HG03521 (cell line): ENCODE measurements around the gene ANKRD33B.

Experiments
- ATAC-seq: cut with Tn5 transposase; IDR thresholded peaks from one replicate; pipeline ENCODE4 v1.9.1; 2021; ENCODE audit warnings: mild to moderate bottlenecking, moderate library complexity; ENCODE audit not compliant: unreplicated experiment

Gene ANKRD33B

DNA sequence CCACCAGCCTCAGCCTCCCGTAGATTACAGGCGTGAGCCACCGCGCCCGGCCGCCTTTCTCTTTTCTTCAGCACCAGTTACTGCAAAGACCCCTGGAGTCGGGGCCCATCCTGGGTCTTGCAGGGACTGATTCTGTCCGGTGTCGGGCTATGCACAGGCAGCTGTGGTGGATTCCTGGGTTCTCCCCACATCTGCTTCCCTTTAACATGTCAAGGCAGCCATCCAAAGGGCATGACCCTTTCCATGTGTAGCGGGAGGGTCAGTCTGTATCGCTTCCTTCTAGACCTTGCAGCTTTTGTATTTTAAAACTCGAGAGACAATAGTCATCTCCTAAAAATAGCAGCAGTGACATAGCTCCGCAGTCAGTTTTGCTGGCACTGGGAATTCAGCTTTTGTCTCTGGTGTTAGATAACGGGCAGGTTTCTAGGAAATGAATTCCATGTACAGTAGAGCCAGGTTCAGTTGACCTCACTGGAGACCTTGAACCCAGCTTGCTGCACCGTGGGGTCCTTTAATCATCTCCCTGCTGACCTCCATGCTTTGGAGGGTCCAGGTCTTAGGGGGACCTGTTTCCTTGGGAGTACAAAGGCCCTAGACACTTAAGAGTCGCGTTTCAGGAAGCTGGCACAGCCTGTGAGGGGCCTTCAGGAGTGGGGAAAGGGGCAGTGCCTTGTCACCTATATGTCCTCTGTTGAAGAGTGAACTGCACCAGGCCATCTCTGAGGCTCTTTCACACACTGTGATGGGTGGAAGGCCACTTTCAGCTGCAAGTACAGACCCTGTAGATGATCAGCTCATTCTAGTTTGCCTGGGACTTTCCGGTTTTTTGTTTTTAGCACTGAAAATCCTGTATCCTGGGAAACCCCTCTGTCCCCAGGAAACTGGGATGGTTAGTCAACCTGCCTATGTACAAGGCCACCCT, 13.8 kb downstream of the ANKRD33B start:
- ATAC-seq, result peak; percentile 38

DNA sequence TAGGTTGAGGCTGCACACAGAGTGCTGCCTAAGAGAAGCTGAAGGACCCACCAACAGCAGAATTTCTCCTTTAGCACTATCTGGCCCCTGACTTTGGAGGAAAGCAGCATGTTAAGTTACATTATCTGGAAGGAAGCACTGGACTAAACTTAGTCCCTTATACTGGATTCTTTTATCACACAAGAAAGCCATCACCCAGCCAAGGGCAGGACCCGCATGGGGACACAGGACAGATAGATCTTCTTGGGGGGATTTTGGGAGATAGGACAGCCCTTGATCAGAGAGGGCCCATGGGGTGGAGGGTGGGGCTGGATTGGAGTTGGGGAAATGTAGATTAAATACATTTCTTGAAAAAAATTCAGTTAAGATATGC, 14.4 kb downstream of the ANKRD33B start:
- peak; percentile 24 for ATAC-seq

DNA sequence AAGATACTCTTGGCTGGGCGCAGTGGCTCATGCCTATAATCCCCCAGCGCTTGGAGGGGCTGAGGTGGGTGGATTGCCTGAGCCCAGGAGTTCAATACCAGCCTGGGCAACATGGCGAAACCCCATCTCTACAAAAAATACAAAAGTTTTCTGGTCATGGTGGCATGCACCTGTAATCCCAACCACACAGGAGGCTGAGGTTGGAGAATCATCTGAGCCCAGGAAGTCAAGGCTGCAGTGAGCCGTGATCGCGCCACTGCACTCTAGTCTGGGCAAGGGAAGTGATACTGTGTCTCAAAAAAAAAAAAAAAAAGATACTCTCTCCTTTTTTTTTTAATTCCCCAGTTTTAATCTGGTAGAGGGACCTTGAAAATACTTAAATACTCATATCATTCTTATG, 15.0 kb downstream of the ANKRD33B start:
- peak; percentile 50 for ATAC-seq

DNA sequence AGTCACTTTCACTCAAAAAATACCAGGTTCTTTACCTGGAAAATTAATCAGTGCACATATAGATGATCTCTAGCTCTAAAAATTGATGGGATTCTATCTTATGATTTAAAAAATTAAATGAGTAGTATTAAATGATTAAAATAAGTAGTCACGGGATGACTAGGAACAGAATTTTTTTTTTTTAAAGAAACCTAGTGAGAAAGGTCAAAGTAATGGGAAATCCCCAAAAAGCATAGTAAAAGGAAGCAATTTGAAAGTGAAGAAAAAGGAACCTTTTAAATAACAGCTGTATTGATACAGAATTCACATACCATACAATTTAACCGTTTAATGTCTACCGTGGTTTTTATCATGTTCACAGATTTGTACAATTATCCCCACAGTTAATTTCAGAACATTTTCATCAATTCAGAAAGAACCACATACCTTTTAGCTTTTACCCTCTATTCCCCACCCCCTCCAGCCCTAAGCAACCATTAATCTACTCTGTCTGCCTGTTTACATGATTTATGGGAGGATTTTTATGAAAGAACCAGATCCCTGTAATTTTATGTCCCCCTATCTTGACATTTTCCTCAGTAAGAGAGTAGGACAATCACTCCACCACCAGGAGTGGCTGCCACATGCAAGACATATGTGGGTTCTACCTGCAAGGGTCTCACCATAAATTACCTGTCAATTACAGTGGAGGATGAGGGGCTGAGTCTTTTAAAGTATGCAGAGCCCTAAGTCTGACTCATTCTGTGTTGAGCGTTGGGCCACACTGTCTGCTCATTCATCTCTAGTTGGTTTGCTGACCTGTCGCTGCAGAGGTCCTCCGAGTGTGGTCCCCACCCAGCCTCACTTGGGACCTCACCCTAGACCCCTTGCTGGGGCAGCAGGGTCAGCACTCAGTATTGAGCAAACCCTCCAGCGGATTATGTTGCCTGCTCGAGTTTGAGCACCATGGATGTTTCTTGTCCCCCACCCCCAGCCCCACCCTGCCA, 16.0 kb downstream of the ANKRD33B start:
- no peak for ATAC-seq

DNA sequence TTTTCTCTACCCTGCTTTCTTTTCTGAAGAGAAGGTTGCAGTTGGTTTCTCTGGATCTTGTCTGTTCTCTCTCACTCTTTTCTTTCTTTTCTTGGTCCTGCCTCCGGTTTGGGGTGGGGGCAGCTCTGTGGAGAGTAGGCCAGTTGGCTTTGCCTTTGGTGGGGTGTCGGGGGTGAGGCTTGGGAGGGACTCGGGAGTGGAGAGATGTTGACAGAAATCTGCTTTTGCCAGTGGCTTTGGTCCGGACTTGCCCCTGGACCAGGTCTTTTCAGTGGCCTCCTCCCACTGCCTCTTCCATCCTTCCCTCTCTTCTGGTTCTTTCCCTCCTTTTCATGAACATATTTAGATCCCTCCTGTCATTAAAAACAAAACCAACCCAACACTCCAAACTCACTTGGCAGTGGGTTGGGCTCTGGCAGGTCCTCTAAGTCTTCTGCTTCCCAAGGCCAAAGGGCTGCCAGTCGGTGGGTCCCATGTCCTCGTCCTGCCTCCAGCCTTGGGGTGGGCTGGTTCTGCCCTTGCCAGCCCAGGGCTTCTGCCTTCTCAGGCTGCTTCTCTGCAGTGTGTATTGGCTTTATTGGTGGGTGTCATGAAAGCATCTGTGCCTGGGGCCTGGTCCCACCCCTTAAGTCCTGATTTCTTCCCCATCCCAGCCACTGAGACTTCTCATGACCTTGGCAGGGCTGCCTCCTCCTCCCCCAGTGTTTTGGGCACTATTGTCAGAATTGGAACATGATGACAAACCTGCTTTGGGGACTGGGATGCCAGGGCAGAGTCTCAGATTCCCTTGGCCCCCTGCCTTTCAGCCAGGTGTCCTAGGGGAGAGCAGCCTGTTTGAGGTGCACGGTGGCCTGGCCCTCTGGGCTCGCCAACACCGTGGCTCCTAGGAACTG, 16.9 kb downstream of the ANKRD33B start:
- no peak for ATAC-seq

DNA sequence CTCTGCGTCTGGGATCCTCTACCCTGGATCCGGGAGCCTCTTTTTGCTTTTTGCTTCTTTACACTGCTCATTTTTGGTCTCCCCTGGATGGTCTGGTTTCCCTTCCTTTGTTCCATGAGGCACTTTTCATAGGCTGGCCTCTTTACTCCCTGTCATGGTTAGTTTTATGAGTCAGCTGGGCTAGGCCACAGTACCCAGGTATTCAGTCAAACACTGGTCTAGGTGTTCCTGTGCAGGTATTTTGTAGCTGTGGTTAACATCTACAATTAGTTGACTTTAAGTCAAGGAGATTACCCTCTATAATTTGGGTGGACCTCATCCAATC, 17.5 kb downstream of the ANKRD33B start:
- no peak for ATAC-seq

DNA sequence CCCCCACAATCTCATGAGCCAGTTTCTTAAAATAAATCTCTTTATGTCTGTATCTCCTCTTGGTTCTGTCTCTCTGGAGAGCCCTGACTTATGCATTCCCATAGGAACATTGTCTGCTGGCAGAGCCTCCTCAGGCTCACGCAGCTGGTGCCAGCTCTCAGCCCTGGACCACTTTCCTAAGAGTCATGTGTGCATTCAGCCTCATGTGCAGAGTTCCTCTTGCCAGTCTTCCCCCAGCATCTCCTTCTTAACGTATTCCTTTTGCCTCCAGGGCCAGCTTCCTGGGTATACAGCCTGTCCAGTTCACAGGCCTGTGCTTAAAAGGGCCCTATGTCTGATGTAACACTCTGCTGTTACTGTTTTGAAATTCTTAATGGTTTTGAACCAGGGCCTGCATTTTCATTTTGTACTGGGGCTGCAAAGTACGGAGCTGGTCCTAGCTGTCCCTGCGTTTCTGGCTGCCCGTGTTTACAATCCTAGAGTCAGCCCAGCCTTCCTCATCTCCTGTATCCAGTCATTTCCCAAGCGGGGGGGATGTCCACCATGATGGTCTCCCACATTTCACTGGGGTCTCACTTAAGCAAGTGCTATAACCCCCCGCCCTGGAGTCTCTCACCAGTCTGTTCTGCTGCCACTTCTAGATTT, 18.1 kb downstream of the ANKRD33B start:
- no peak for ATAC-seq

DNA sequence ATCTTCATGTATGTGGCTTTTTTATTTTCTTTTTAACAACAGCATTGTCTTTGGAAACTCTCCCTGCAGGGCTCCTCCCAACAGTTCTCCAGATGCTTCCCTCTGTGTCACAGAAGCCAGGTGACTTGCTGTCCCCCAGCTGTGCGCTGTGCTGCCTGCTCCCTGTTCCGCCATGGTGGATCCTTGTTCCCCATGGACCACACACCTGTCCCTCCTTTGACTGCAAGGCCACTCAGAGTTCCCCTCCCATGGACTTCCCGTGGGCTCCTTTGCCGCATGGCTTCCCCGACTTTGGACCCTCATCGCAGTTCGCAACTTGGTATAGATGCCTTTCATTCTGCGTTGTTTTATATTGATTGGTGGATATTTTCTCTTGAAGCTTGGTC, 18.6 kb downstream of the ANKRD33B start:
- no peak for ATAC-seq

DNA sequence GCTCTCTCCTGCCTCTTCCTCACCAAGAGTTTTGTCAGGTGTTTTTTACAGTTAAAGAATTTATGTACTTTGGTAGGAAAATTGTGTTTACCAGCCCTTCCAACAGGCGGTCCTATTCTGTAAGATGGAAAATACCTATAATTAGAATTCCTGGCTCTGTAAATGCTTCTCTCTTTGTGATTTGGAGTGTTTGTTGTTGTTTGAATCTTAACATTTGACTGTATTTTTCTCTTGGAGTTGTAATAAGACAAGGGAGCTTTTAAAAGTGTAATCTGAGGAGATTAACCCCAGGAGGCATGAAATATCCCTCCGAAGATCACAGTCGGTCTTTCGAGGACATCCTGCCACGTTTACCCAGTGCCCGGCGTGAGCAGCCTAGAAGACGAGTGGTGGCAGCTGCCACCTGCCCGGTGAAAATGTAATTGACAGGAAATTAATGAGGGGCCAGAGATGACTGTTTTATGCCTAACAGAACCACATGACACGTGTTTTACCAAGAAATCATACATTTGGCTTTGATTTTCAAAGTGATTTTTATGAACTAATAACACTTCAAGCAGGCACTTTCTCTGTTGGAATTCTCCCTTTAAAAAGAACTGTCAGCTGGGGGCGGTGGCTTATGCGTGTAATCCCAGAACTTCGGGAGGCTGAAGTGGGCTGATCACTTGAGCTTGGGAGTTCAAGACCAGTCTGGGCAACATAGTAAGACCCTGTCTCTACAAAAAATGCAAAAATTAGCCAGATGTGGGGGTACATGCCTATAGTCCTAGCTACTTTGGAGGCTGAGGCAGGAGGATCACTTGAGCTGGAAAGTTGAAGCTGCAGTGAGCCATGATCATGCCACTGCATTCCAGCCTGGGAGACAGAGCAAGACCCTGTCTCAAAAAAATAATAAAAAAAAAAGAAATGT, 20.0 kb downstream of the ANKRD33B start:
- no peak for ATAC-seq

DNA sequence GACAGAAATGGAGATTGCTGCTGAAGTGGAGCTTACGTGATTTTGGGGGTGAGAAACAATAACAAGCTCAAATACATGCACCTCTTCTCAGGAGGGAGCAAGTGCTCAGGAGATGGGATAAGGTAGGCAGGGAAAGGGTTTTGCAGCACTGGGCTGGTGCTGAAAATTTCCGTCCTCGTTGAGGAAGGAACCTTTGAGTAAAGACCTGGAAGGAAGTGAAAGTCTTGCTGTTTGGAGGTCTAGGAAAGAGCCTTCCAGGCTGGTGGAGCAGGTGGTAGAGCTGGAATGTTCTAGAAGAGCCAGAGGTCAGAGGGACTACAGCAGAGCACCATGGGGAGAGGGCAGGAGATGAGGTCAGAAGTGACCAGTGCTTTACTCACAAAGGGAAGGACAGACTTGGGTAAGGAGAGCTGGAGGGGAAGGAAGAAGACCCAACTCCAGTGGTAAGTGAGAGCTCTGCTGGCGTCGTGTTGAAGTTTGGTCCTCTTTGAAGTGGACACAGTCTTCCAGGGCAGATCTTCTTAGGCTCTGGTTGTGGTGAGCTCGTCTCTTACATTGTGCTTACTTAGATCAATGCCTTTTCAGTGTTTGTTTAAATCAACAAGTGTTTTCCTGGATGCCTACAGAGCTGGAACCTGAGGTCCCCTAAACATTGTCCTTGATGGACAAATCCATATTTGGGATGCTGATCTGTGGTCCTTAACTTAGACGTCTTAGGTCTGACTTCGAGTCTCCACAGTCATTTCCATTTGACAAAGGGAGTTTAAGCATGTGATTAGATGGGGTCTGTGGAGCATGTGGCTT, 21.0 kb downstream of the ANKRD33B start:
- no peak for ATAC-seq

DNA sequence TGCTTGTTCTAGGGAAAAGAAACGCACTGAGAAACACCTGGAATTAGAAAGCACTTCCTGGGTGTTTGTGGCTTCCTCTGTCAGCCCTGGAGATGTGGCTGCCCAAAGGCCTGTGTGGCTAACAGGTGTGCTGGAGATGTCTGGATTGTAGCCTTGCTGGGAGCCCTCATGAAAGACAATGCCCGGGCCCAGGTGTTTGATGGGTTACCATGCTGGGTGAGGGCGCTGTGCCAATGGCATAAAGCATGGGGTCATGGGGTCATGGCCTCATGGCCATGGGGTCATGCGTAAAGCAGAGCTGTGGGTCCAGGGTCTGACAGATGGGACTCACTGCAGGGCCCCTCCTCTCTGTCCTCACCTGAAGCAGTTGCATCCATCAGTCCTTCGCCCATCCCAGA, 21.6 kb downstream of the ANKRD33B start:
- no peak for ATAC-seq

DNA sequence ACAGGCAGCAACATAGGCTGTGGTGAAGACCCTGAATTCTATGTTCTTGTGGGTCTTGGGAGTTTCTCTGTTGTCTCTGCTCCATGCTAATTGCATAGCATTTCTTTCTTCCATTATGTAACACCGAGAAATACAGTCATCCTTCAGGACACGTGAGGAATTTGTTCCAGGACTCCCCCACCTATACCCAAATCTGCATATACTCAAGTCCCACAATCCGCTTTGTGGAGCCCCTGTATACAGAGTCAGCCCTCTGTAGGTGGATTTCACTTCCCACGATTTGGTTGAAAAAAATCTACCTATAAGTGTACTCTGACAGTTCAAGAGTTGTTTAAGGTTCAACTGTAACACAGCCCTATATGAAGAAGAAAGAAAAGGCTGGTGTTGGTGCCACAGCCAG, 22.1 kb downstream of the ANKRD33B start:
- no peak for ATAC-seq

DNA sequence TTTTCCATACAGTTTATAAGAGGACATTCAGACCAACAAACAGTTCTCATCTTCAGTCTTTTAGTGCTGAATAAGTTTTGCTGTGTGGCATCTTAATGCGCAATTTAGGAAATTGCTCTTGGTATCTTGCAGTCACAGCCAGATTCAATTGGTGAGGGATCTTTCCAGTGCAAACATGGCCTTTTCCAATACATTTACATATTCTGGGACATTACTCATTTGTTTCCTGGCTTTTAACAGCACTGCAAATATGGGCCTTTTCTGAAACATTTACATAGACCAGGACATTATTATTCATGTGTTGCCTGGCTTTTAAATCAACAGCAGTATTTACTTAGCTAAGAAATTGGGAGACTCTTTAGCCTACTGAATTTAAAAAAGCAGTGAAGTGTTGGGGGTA, 22.7 kb downstream of the ANKRD33B start:
- ATAC-seq, result no peak

DNA sequence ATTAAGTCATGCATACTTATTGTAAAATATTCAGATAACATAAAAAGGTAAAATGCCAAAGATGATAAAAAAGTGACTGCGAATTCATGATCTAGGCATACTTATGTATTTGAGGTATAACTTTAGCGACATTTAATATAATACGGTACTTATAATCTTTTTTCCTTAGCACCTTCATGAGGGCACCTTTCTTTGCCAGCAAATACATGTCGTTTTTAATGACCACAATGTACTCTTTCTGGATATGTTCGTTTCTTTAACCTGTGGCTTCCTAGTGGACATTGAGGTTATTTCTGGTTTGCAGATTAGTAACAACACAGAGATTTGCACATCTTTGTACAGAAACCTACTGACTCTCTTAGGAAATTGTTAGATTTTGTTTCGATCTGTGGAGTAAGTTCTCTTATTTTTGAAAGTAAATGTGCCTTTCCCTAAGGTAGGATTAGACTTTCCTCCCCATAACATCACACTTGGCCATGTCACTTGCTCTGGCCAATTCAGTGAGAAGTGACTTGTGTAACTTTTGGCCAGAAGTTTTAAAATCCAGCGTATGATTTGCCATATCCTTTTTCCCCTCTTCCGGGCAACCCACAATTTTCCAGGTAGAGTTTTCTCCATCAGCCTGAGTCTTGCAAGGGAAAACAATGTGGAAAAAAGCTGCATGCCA, 24.4 kb downstream of the ANKRD33B start:
- no peak for ATAC-seq

DNA sequence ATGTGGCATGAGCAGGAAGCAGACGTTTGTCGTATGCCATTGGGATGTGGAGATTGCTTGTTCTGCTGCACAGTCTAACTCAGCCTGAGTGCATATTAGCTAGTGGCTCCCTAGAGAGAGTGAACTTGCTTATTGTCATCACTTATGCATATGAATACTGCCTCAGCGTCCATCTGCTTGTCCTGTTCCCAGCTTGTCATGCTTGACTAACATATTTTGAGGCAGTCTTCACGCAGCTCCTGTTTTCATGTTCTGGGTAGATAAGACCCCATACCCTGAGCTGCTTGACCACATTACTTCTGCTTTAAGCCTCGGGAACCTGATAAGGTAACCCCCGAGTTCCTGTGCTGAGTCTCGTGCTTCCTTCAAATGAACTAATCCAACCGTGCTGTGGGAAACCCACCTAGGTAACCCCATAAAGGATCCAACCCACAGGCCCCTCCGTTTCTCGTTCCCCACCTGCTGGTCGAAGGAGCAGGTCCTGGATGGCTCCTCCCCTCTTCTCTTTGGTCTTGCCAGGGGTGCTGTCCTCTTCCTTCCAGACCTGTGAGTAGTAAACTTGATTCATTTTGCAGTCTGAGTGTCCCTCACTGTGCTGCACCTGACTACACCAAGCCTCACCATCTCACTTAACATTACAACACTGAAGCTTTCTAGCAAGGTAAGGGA, 25.0 kb downstream of the ANKRD33B start:
- no peak for ATAC-seq

DNA sequence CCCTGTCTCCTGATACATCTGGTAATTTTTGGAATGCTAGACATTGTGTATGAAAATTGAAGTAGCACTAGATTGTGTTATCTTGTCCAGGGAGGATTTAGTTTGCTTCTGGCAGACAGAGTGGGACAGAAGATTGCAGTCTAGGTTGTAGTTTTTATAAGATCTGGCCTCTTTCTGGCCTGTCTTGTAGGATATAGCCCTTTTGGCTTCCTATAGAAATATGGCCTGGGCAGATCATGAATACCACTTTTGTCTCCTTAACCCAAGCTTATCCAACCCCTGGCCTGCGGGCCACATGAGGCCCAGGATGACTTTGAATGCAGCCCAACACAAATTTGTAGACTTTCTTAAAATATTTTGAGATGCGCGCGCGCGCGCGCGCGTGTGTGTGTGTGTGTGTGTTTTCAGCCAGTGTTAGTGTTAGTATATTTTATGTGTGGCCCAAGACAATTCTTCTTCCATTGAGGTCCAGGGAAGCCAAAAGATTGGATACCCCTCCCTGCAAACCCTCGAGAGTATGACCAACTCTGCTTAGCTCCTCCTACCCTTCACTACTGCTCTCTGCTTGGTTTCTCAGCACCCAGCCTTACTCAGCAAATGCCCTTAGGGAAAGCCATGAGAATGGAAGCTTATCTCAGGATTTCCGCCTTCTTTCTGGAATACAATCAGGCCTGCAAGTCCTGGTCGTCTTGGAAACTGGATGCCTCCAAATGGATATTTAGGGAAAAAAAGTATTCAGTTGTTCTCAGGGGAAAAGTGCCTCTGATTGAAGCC, 26.5 kb downstream of the ANKRD33B start:
- ATAC-seq, result no peak

DNA sequence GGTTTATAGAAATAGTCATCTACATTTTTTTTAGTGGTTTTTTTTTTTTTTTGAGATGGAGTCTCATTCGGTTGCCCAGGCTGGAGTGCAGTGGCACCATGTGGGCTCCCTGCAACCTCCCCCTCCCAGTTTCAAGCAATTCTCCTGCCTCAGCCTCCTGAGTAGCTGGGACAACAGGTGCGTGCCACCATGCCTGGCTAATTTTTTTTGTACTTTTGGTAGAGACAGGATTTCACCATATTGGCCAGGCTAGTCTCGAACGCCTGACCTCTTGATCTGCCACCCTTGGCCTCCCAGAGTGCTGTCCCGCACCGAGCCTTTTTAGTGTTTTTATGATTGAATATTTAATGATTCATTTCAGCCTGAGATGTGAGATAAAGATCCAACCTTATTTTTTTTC, 27.3 kb downstream of the ANKRD33B start:
- ATAC-seq, result no peak
